Mesodermal cell (in vitro differentiated cells): ENCODE measurements around the gene CDKL4.
"Not testable (repeated sequence)": the region's sequence is repeated elsewhere in the genome, so short reads cannot be mapped to it uniquely, and the experiment has no call there.

Source experiments
- H3K27ac ChIP-seq: 2 replicates; pipeline ENCODE4 v1.7.0; 2013; ENCODE audit warnings: mild to moderate bottlenecking, low read depth, low read length, moderate library complexity; ENCODE audit not compliant: severe bottlenecking
- H3K36me3 ChIP-seq: 2 replicates; pipeline ENCODE4 v1.7.1; 2013; ENCODE audit warnings: mild to moderate bottlenecking, low read length, moderate library complexity; ENCODE audit not compliant: control insufficient read depth, insufficient read depth
- H3K4me1 ChIP-seq: one replicate; pipeline ENCODE4 v1.7.1; 2013; ENCODE audit warnings: mild to moderate bottlenecking, low read length; ENCODE audit not compliant: insufficient read depth, control insufficient read depth, poor library complexity, severe bottlenecking
- H3K4me3 ChIP-seq: 2 replicates; pipeline ENCODE4 v1.7.0; 2013; ENCODE audit warnings: low read length, control low read depth, mild to moderate bottlenecking; ENCODE audit not compliant: insufficient read depth, poor library complexity, severe bottlenecking; ENCODE audit errors: extremely low read depth
- H3K9me3 ChIP-seq: 2 replicates; pipeline ENCODE4 v1.7.1; 2013; ENCODE audit warnings: mild to moderate bottlenecking, low read length, moderate library complexity; ENCODE audit not compliant: control insufficient read depth
- WGBS, 2 experiments: methylation state at CpG; one replicate each; pipeline ENCODE4 v1.1.5; 2013; ENCODE audit warnings: missing lambda C conversion rate in 2 of 2; ENCODE audit not compliant: insufficient coverage in 2 of 2; 5-methylcytosine and 5-hydroxymethylcytosine counted together

Gene CDKL4

DNA sequence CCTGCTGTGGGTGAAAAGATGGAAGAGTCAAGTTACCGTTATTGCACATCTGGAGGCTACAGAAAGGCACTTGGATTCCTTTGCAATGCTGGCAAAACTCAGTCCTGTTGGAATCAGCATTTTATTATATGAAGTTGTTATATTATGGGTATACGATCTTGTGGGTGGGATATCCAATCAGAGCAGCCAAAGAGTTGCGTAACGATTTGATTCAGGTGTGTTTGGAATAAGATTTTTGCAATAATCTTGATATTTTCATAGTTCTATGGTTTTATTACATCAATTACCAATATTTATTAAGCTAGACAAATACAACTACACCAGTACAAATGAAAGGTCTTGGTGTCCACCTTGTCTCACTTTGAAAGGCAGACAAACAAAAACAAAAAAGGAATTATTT, 65.0 kb downstream of the CDKL4 start:
- Histone ChIP-seq H3K27ac (no peak overlapping the region), H3K4me1 (no peaks in the 10 kb centered on the region), H3K9me3 (no peaks in the 10 kb centered on the region), H3K36me3 (no peaks in the 10 kb centered on the region), H3K4me3 (no peak overlapping the region)
- 69 to 86% methylated on average over 1 to 2 of the region's 4 CpGs for WGBS, 2 experiments

DNA sequence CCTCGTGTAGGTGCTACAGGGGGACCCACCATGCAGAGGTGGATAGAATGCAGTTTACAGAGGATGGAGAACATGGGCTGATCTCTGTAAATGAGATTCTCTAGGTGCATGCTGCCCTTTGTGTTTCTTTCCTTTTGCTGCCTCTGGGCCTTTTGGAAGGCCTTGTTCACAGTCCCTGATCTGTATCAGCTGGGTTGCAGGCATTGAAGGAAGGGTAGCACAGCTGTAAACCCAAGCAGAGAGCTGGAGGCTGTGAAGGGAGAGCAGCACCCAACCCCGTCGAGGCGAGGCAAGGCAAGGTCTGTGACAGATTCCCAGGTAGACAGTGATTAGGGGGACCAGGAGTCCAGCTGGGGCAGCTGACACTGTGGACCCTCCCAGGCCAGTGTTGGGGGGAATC, 66.8 kb downstream of the CDKL4 start:
- Histone ChIP-seq H3K4me1 (no peaks in the 10 kb centered on the region), H3K4me3 (no peak overlapping the region), H3K9me3 (no peaks in the 10 kb centered on the region), H3K36me3 (no peaks in the 10 kb centered on the region), H3K27ac (no peak overlapping the region)
- WGBS, 2 experiments, result 63 to 80% methylated on average over 2 to 4 of the region's 4 CpGs

DNA sequence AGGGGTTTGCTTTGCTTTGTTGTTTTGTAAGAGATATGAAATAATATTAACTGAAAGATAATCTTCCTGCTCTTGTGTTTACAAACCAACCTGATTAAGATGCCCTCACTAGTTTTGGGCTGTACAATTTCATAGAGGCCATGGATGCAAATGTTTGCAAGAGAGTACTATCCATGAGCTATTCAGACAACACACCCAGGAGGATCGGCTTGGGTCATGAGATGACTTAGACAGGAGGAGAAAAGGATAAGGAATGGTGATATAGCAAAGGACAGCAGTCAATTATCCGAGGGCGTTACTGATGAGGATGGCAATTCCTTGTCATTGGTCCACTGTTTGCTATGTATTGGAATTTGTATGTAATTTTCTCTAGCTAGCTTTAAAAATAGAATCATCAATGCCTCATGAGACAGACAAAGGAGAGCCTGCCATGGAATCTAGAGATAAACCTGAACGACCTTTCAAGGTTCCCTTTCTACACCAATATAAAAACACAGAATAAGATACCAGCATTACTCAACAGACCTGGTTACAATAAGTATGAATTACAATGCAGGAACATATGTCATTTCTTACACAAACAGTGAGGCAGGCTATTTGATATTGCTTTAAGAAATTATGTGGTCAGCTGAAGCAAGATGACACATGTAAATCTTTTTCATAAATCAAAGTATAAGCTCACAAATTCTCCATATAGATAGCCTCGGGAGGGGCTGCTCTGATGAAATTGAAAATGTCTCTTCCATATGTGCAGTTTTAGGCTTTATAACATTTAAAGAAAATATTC, 68.6 kb downstream of the CDKL4 start:
- H3K9me3 ChIP-seq, result no peaks in the 10 kb centered on the region
- 70 to 96% methylated on average over 2 to 4 of the region's 5 CpGs for WGBS, 2 experiments
- H3K36me3 ChIP-seq, result no peaks in the 10 kb centered on the region
- no peak overlapping the region for H3K4me3 ChIP-seq
- no peak overlapping the region for H3K27ac ChIP-seq
- H3K4me1 ChIP-seq, result no peaks in the 10 kb centered on the region

DNA sequence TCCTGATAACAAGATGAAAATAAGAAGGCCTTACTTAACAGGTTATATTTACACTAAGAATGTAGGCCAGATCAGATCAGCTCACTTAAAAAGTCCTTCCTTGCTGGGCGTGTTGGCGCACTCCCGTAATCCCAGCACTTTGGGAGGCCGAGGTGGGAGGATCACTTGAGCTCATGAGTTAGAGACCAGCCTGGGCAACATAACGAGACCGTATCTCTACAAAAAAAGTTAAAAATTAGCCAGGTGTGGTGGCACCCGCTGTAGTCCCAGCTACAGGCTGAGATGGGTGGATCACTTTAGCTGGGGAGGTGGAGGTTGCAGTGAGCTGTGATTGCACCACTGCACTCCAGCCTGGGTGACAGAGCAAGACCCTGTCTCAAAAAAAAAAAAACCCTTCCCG, 69.7 kb downstream of the CDKL4 start:
- no peaks in the 10 kb centered on the region for H3K36me3 ChIP-seq
- no peaks in the 10 kb centered on the region for H3K4me1 ChIP-seq
- H3K27ac ChIP-seq, result no peak overlapping the region
- H3K9me3 ChIP-seq, result no peaks in the 10 kb centered on the region
- no peak overlapping the region for H3K4me3 ChIP-seq
- 86 to 95% methylated on average over 6 to 7 of the region's 8 CpGs for WGBS, 2 experiments

DNA sequence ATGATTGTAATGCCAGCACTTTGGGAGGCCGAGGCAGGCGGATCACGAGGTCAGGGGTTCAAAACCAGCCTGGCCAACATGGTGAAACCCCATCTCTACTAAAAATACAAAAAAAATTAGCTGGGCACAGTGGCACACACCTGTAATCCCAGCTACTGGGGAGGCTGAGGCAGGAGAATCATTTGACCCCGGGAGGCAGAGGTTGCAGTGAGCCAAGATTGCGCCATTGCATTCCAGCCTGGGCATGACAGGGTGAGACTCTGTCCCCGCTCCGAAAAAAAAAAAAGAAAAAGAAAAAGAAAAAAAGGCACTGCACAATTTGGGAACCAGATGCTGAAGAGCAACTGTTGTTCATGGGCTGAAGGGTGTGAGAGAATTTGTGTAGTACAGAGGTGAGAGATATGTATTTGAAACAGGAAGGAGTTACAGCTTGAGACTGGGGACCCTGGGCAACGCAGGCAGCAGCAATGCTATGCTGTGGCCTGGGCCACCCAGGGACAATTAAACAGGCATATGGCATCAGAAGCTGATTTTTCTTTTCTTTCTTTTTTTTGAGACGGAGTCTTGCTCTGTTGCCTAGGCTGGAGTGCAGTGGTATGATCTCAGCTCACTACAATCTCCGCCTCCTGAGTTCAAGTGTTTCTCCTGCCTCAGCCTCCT, 71.6 kb downstream of the CDKL4 start:
- not testable (repeated sequence) for H3K4me1 ChIP-seq, H3K27ac ChIP-seq, H3K4me3 ChIP-seq, H3K36me3 ChIP-seq, H3K9me3 ChIP-seq
- 92 to 95% methylated on average over 6 to 9 of the region's 10 CpGs for WGBS, 2 experiments

DNA sequence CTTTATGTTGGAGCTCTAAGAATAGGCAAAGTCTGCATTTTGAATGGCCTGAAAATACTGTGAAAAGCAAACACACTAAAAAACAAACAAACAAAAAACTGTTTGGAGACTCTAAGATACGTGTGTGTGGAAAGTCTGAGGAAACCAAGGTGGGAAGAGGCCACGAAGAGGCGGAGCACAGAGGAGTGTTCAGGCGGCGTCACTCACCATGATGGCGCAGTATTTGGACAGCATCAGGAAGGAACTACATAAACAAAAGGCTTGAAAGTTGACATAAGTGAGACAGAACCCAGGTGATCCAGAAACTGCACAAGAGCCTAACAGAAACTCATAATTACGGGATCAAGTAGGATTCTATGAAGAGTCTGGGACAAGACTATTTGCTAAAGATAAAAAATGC, 72.1 kb downstream of the CDKL4 start:
- Histone ChIP-seq H3K4me1 (no peaks in the 10 kb centered on the region), H3K27ac (no peak overlapping the region), H3K36me3 (no peaks in the 10 kb centered on the region), H3K4me3 (no peak overlapping the region), H3K9me3 (no peaks in the 10 kb centered on the region)
- WGBS, 2 experiments, result 86 to 94% methylated on average over 6 to 7 of the region's 7 CpGs

DNA sequence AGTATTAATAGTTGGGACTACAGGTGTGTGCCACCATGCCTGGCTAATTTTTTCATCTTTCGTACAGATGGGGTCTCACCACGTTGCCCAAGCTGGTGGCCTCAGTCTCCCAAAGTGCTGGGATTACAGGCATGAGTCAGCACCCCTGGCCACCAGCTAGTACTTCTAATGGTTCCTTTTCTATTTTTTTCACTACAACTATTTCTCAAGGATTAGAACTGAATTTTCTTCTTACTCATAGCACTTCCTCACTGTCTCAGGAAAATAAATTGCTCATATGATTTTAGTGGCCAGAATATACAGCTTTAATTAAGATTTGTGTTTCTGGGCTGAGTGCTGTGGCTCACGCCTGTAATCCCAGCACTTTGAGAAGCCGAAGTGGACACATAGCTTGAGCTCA, 79.7 kb downstream of the CDKL4 start:
- Histone ChIP-seq H3K9me3 (no peaks in the 10 kb centered on the region), H3K4me1 (no peaks in the 10 kb centered on the region), H3K4me3 (no peak overlapping the region), H3K27ac (no peak overlapping the region), H3K36me3 (no peaks in the 10 kb centered on the region)
- 81 to 85% methylated on average over 4 of the region's 4 CpGs for WGBS, 2 experiments

DNA sequence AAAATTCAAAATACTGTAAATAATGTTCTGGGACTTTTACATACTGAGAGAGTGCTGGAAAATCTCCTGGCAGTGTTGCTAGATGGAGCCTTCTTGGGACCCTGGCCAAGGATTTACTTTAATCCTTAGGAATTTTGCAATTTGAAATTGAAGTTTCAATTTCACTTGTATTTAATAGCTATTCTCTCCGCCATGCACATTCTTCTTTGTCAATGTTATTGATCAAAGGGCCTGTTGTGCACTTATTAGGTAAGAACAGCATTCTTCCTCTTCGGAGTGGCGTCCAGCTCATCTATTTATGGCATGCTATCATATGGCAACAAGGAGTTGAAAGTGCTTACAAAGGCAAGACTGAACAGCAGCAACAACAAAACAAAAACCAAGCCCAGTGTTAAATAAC, 82.8 kb downstream of the CDKL4 start:
- Histone ChIP-seq H3K27ac (no peak overlapping the region), H3K36me3 (no peaks in the 10 kb centered on the region), H3K4me3 (no peak overlapping the region), H3K4me1 (no peaks in the 10 kb centered on the region), H3K9me3 (no peaks in the 10 kb centered on the region)
- 80% methylated on average over 2 of the region's 3 CpGs; no CpG with 5 or more reads in 1 of the 2 experiments for WGBS, 2 experiments

DNA sequence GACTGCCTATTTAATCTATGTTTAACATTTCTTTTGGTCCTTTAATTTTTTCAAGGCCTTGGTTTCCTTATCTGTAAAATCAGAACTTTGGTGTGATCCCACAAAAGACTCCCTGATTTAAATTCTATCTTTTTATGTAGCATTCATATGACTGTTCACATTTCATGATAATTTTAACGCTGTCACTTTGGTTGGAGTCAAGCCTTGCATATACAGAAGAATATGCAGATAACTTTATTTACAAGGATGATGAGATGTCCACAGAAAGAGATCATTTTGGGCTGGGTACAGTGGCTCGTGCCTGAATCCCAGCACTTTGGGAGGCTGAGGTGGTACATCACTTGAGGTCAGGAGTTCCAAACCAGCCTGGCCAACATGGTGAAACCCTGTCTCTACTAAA, 84.5 kb downstream of the CDKL4 start:
- Histone ChIP-seq H3K36me3 (no peaks in the 10 kb centered on the region), H3K4me1 (no peaks in the 10 kb centered on the region), H3K9me3 (no peaks in the 10 kb centered on the region), H3K27ac (no peak overlapping the region), H3K4me3 (no peak overlapping the region)
- WGBS, 2 experiments, result 86 to 89% methylated on average over 1 of the region's 2 CpGs

DNA sequence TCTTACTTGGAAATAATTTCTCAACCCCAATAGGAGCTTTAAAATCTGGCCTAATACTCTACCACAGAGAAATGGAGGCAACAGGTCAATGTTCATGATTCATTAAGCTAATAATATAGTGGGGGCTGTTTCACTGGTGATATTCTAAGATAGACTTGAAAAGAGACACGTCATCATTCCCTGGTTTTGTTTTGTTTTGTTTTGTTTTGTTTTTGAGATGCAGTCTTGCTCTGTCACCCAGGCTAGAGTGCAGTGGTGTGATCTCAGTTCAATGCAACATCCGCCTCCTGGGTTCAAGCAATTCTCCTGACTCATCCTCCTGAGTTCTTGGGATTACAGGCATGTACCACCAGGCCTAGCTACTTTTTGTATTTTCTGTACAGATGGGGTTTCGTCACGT, 85.4 kb downstream of the CDKL4 start:
- Histone ChIP-seq H3K9me3 (no peaks in the 10 kb centered on the region), H3K4me3 (no peak overlapping the region)
- 91 to 94% methylated on average over 3 to 4 of the region's 4 CpGs for WGBS, 2 experiments

DNA sequence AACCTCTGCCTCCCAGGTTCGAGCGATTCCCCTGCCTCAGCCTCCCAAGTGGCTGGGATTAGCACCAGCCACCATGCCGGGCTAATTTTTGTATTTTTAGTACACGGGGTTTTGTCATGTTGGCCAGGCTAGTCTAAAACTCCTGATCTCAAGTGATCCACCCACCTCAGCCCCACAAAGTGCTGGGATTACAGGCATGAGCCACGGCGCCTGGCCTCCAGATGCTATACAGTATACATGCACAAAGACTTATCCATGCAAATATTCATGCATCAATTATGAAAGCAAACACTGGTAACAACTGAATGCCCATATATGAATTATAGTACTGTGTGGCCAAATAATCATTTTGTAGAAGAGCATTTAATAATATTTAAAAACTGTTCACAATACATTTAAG, 86.9 kb downstream of the CDKL4 start:
- Histone ChIP-seq H3K9me3 (no peaks in the 10 kb centered on the region), H3K4me1 (no peaks in the 10 kb centered on the region), H3K36me3 (no peaks in the 10 kb centered on the region), H3K4me3 (no peak overlapping the region), H3K27ac (no peak overlapping the region)
- WGBS, 2 experiments, result 88 to 94% methylated on average over 2 to 5 of the region's 6 CpGs

More for the DNA sequence above, 85.4 kb downstream of the CDKL4 start:
- Histone ChIP-seq H3K36me3 (no peaks in the 10 kb centered on the region), H3K27ac (no peak overlapping the region), H3K4me1 (no peaks in the 10 kb centered on the region)
